H1 (cell line): ENCODE measurements around the gene LMAN1L. TPM values are rescaled to one million over a fixed set of nuclear protein-coding genes. Genes with fewer than 3 reads are reported as not detected.

ENCODE experiments used
- KDM1A ChIP-seq: fragments of 200-600, 300-600 bp; sonication (generic); IDR thresholded peaks from 2 replicates; pipeline ENCODE4 v1.7.1; 2016; ENCODE audit warnings: mild to moderate bottlenecking, low read length, borderline replicate concordance
- PHF8 ChIP-seq: fragments of 200-600 bp; sonication (generic); conservative IDR thresholded peaks from 2 replicates; pipeline ENCODE4 v1.7.1; 2012; ENCODE audit warnings: low read depth, mild to moderate bottlenecking, inconsistent platforms, low read length, moderate library complexity
- RFX5 ChIP-seq: IDR thresholded peaks from 2 replicates; pipeline ENCODE4 v1.6.1; 2011; ENCODE audit warnings: low read depth, low read length, improper control_type of control experiment, borderline replicate concordance
- TEAD4 ChIP-seq: IDR thresholded peaks from 2 replicates; pipeline ENCODE4 v1.6.1; 2012; ENCODE audit warnings: low read depth, low read length, inconsistent platforms, mixed read lengths
- polyA plus RNA-seq, 7 experiments: library from polyadenylated mRNA; depleted of rRNA in 3 of 7; stranded (reverse) in 5 of 7; unstranded in 2 of 7; fragments of >200 nt in 5 of 7; fragments of 200-250 nt in 2 of 7; gene quantifications; 1 replicate in 5 of 7; 2 replicates in 1 of 7; 4 replicates in 1 of 7; pipeline versions ENCODE4 v1.2.1 to v1.2.3, GENCODE V29; 2011 to 2013; ENCODE audit warnings: missing spikeins in 2 of 7, mixed read lengths in 2 of 7
- total RNA-seq: library from RNA; stranded (reverse); fragmentation: NEBNext Ultra II Directional; extraction: Animal tissue kit (Norgen Biotek cat#: 25700); gene quantifications from 2 replicates; pipeline ENCODE4 v1.2.1, GENCODE V29; 2021

Gene LMAN1L
- total and polyA plus RNA-seq, 2 of the 8 experiments (the other 6 are each of a cell fraction or from before 2014, with no cell fraction given): not detected

DNA sequence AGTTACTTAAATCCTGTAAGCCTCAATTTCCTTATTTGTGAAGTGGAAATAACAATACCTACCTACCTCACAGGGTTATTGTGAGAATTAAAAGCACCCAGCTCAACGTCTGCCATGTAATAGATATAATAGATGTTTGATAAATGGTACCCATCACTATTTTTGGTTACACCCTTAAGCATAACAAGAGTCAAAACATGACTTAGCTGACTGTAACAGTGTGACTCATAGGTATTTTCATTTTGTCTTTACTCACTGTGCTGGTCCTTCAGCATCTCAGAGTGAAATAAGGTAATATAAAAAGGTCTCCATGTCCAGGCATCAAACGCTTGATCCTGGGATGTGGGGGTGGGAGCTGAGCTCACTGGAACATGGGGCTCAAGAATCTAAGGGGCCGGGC, 16.9 kb downstream of the LMAN1L start (continued):
- TF ChIP-seq TEAD4 (no peak), KDM1A (no peak), PHF8 (no peak), RFX5 (no peak)
